HG03432 (cell line): Measurements from ENCODE around the gene MUSTN1.
A peak's percentile ranks its signal among the peaks of the same experiment; 100 is the strongest.

Experiments used
- ATAC-seq: cut with Tn5 transposase; IDR thresholded peaks from one replicate; pipeline ENCODE4 v1.9.1; 2021; ENCODE audit warnings: mild to moderate bottlenecking, moderate library complexity; ENCODE audit not compliant: unreplicated experiment

MUSTN1 gene

GRCh38 chr3:52834871-52835501, at the start of gene MUSTN1:
TSS of gene MUSTN1 (minus strand) at chr3:52835019. CDS start at chr3:52834948, 71 bp downstream.
- ATAC-seq, result no peak

- ATAC-seq, result no peak
Measured at GRCh38 chr3:52882377-52882776, 47.6 kb upstream of the MUSTN1 start.

GRCh38 chr3:52881871-52882270, 47.1 kb upstream of the MUSTN1 start:
- ATAC-seq, result no peak

- peak; percentile 74 for ATAC-seq
Measured at GRCh38 chr3:52880474-52880873, 45.7 kb upstream of the MUSTN1 start.

GRCh38 chr3:52880047-52880446, 45.2 kb upstream of the MUSTN1 start:
- ATAC-seq, result no peak

GRCh38 chr3:52879581-52879980, 44.8 kb upstream of the MUSTN1 start:
- ATAC-seq, result no peak

GRCh38 chr3:52879090-52879489, 44.3 kb upstream of the MUSTN1 start:
- ATAC-seq, result no peak

- no peak for ATAC-seq
Measured at GRCh38 chr3:52877085-52877484, 42.3 kb upstream of the MUSTN1 start.

GRCh38 chr3:52874864-52875587, 40.2 kb upstream of the MUSTN1 start:
- ATAC-seq, result no peak

GRCh38 chr3:52874160-52874701, 39.4 kb upstream of the MUSTN1 start:
- ATAC-seq, result no peak

- ATAC-seq, result no peak
Measured at GRCh38 chr3:52873433-52874159, 38.8 kb upstream of the MUSTN1 start.

- ATAC-seq, result no peak
Measured at GRCh38 chr3:52872245-52872644, 37.4 kb upstream of the MUSTN1 start.

GRCh38 chr3:52871761-52872160, 36.9 kb upstream of the MUSTN1 start:
- ATAC-seq, result no peak

- ATAC-seq, result no peak
Measured at GRCh38 chr3:52870471-52870870, 35.7 kb upstream of the MUSTN1 start.

- no peak for ATAC-seq
Measured at GRCh38 chr3:52866427-52866826, 31.6 kb upstream of the MUSTN1 start.

- no peak for ATAC-seq
Measured at GRCh38 chr3:52865994-52866393, 31.2 kb upstream of the MUSTN1 start.

- no peak for ATAC-seq
Measured at GRCh38 chr3:52860424-52860768, 25.6 kb upstream of the MUSTN1 start.

- no peak for ATAC-seq
Measured at GRCh38 chr3:52859686-52860423, 25.0 kb upstream of the MUSTN1 start.

- ATAC-seq, result no peak
Measured at GRCh38 chr3:52857864-52858263, 23.0 kb upstream of the MUSTN1 start.

GRCh38 chr3:52857133-52857532, 22.3 kb upstream of the MUSTN1 start:
- no peak for ATAC-seq

- peak; percentile 65 for ATAC-seq
Measured at GRCh38 chr3:52856666-52857065, 21.8 kb upstream of the MUSTN1 start.
